H1 (cell line): ENCODE data around the gene FOXF2. TPM values are rescaled to one million over a fixed set of nuclear protein-coding genes. Genes with fewer than 3 reads are reported as not detected.

ENCODE experiments used
- CTCF ChIA-PET: fragments of 300-600 bp; sonication (Branson Sonifier 250); formaldehyde crosslinking; loops from one replicate; lab custom pipeline; 2021; ENCODE audit not compliant: partially characterized antibody; lab: Charles Lee
- POLR2A ChIA-PET: fragments of 300-600 bp; sonication (Branson Sonifier 250); formaldehyde crosslinking; loops from one replicate; lab custom pipeline; 2021; ENCODE audit warnings: inconsistent platforms; ENCODE audit not compliant: partially characterized antibody; lab: Charles Lee
- DNase-seq, 2 experiments: peaks; one replicate each; pipeline versions ENCODE4 v3.0.0 to v3.0.0-alpha.2; 2010 to 2022; ENCODE audit warnings: low spot score in 2 of 2, low read depth in 1 of 2, mixed read lengths in 1 of 2
- FAIRE-seq: peaks from 2 replicates; lab custom pipeline; 2011; peaks lifted over from hg19 to GRCh38; lab: Jason Lieb, UNC
- H2AFZ ChIP-seq: 2 replicates; pipeline ENCODE4 v1.8.1; 2012; ENCODE audit warnings: low read length, inconsistent platforms
- H2AK5ac ChIP-seq: 2 replicates; pipeline ENCODE4 v1.6.1; 2013; ENCODE audit warnings: low read depth, low read length
- H2BK120ac ChIP-seq: replicated peaks from 2 replicates; pipeline ENCODE3; 2013; ENCODE audit warnings: low read depth, low read length, inconsistent platforms
- H2BK12ac ChIP-seq: 2 replicates; pipeline ENCODE4 v1.6.1; 2013; ENCODE audit warnings: low read depth, low read length
- H2BK15ac ChIP-seq: 2 replicates; pipeline ENCODE4 v1.6.1; 2013; ENCODE audit warnings: low read length
- H2BK20ac ChIP-seq: 2 replicates; pipeline ENCODE4 v1.6.1; 2013; ENCODE audit warnings: low read length
- H2BK5ac ChIP-seq: 2 replicates; pipeline ENCODE4 v1.6.1; 2013; ENCODE audit warnings: low read depth, low read length
- H3K14ac ChIP-seq: 2 replicates; pipeline ENCODE4 v1.6.1; 2013; ENCODE audit warnings: inconsistent platforms; ENCODE audit not compliant: insufficient read length
- H3K18ac ChIP-seq: 2 replicates; pipeline ENCODE4 v1.6.1; 2013; ENCODE audit warnings: low read length; ENCODE audit errors: extremely low read depth
- H3K23ac ChIP-seq: 2 replicates; pipeline ENCODE4 v1.6.1; 2013; ENCODE audit warnings: inconsistent platforms; ENCODE audit not compliant: insufficient read length
- H3K23me2 ChIP-seq: 2 replicates; pipeline ENCODE4 v1.6.1; 2013; ENCODE audit warnings: low read depth, low read length
- H3K27ac ChIP-seq: 2 replicates; pipeline ENCODE4 v1.6.1; 2011; ENCODE audit warnings: low read depth, low read length, inconsistent platforms
- H3K27me3 ChIP-seq, 4 experiments: replicated peaks in 1 of 4; 1 replicate in 1 of 4; 2 replicates in 3 of 4; pipeline versions ENCODE4 v1.6.1 to v1.8.1; 2011 to 2013; ENCODE audit warnings: low read length in 3 of 4, mild to moderate bottlenecking in 3 of 4, inconsistent platforms in 2 of 4, mixed read lengths in 2 of 4, moderate library complexity in 1 of 4; ENCODE audit not compliant: control insufficient read depth in 3 of 4, insufficient read depth in 3 of 4; ENCODE audit errors: extremely low read depth in 1 of 4
- H3K36me3 ChIP-seq, 4 experiments: 2 replicates each; pipeline versions ENCODE4 v1.6.1 to v1.8.1; 2011 to 2013; ENCODE audit warnings: mild to moderate bottlenecking in 4 of 4, low read length in 3 of 4, moderate library complexity in 2 of 4, control low read depth in 1 of 4, inconsistent platforms in 1 of 4; ENCODE audit not compliant: insufficient read depth in 4 of 4, control insufficient read depth in 2 of 4
- H3K4ac ChIP-seq: replicated peaks from 2 replicates; pipeline ENCODE3; 2013; ENCODE audit warnings: low read length, low read depth, mixed read lengths, inconsistent platforms; ENCODE audit not compliant: insufficient read length
- H3K4me1 ChIP-seq, 4 experiments: replicated peaks in 1 of 4; 1 replicate in 1 of 4; 2 replicates in 3 of 4; pipeline versions ENCODE4 v1.6.1 to v1.8.1; 2011 to 2013; ENCODE audit warnings: low read length in 3 of 4, inconsistent platforms in 2 of 4, mixed read lengths in 1 of 4; ENCODE audit not compliant: insufficient read depth in 4 of 4, control insufficient read depth in 3 of 4
- H3K4me2 ChIP-seq, 2 experiments: 2 replicates each; pipeline versions ENCODE4 v1.6.1 to v1.8.1; 2011 to 2013; ENCODE audit warnings: low read depth in 2 of 2, low read length in 2 of 2, control low read depth in 1 of 2, inconsistent platforms in 1 of 2, mild to moderate bottlenecking in 1 of 2; ENCODE audit not compliant: insufficient read depth in 1 of 2
- H3K4me3 ChIP-seq, 4 experiments: fragments of 200-600, 300-600 bp in 1 of 4; sonication (generic), shearing (Covaris generic), sonication (Bioruptor Twin) in 1 of 4; 2 replicates each; pipeline versions ENCODE4 v1.5.1 to v1.8.1; 2011 to 2016; ENCODE audit warnings: low read length in 4 of 4, low read depth in 3 of 4, control low read depth in 2 of 4, inconsistent platforms in 2 of 4, mild to moderate bottlenecking in 2 of 4, mixed read lengths in 1 of 4, moderate library complexity in 1 of 4; ENCODE audit not compliant: insufficient read depth in 2 of 4; ENCODE audit errors: extremely low read depth in 1 of 4
- H3K56ac ChIP-seq: replicated peaks from 2 replicates; pipeline ENCODE3; 2013; ENCODE audit warnings: low read depth, mild to moderate bottlenecking, mixed read lengths, low read length, inconsistent platforms; ENCODE audit not compliant: insufficient read length
- H3K79me1 ChIP-seq: 2 replicates; pipeline ENCODE4 v1.6.1; 2013; ENCODE audit warnings: low read depth, low read length, control low read depth
- H3K79me2 ChIP-seq, 2 experiments: 2 replicates each; pipeline versions ENCODE4 v1.6.1 to v1.8.1; 2012 to 2013; ENCODE audit warnings: low read length in 2 of 2, mild to moderate bottlenecking in 2 of 2, inconsistent platforms in 1 of 2; ENCODE audit not compliant: insufficient read depth in 2 of 2, control insufficient read depth in 1 of 2
- H3K9ac ChIP-seq, 4 experiments: replicated peaks in 1 of 4; 1 replicate in 1 of 4; 2 replicates in 3 of 4; pipeline versions ENCODE4 v1.6.1 to v1.8.1; 2011 to 2013; ENCODE audit warnings: low read depth in 3 of 4, low read length in 3 of 4, control low read depth in 2 of 4, mild to moderate bottlenecking in 2 of 4, moderate library complexity in 2 of 4, inconsistent platforms in 1 of 4; ENCODE audit errors: extremely low read depth in 1 of 4
- H3K9me3 ChIP-seq, 2 experiments: 2 replicates each; pipeline versions ENCODE4 v1.6.1 to v1.8.1; 2012 to 2013; ENCODE audit warnings: mild to moderate bottlenecking in 2 of 2, moderate library complexity in 2 of 2, control low read depth in 1 of 2, inconsistent platforms in 1 of 2, low read depth in 1 of 2, low read length in 1 of 2, mixed read lengths in 1 of 2; ENCODE audit not compliant: insufficient read depth in 2 of 2
- H4K20me1 ChIP-seq, 2 experiments: replicated peaks in 1 of 2; 2 replicates each; pipeline versions ENCODE3 to v1.8.1; 2011 to 2013; ENCODE audit warnings: inconsistent platforms in 2 of 2, low read length in 2 of 2, mild to moderate bottlenecking in 1 of 2; ENCODE audit not compliant: insufficient read depth in 2 of 2, control insufficient read depth in 1 of 2
- H4K5ac ChIP-seq: 2 replicates; pipeline ENCODE4 v1.6.1; 2013; ENCODE audit warnings: low read length, low read depth, mixed read lengths, inconsistent platforms; ENCODE audit not compliant: insufficient read length
- H4K8ac ChIP-seq: 2 replicates; pipeline ENCODE4 v1.8.0; 2013; ENCODE audit warnings: mild to moderate bottlenecking, moderate library complexity, low read length, inconsistent platforms; ENCODE audit not compliant: insufficient read depth; ENCODE audit errors: extremely low read depth
- H4K91ac ChIP-seq: replicated peaks from 2 replicates; pipeline ENCODE3; 2013; ENCODE audit warnings: low read length, mixed read lengths, inconsistent platforms; ENCODE audit not compliant: insufficient read length
- ASH2L ChIP-seq: fragments of 200-600, 300-600 bp; sonication (generic); IDR thresholded peaks from one replicate; pipeline ENCODE4 v1.7.1; 2017; ENCODE audit warnings: low read length
- BACH1 ChIP-seq: IDR thresholded peaks from 2 replicates; pipeline ENCODE4 v1.6.1; 2012; ENCODE audit warnings: low read length, improper control_type of control experiment
- E2F6 ChIP-seq: IDR thresholded peaks from 2 replicates; pipeline ENCODE4 v1.6.1; 2012; ENCODE audit warnings: inconsistent platforms
- FOSL1 ChIP-seq: IDR thresholded peaks from 2 replicates; pipeline ENCODE4 v1.6.1; 2011; ENCODE audit warnings: mild to moderate bottlenecking, low read depth, low read length, moderate library complexity; ENCODE audit not compliant: insufficient read depth
- HDAC6 ChIP-seq: IDR thresholded peaks from one replicate; pipeline ENCODE4 v1.7.1; 2012; ENCODE audit warnings: low read depth, mild to moderate bottlenecking, inconsistent platforms, low read length, moderate library complexity
- JUN ChIP-seq: IDR thresholded peaks from 2 replicates; pipeline ENCODE4 v1.6.1; 2011; ENCODE audit warnings: low read depth, mild to moderate bottlenecking, improper control_type of control experiment, low read length
- MAFK ChIP-seq: IDR thresholded peaks from 2 replicates; pipeline ENCODE4 v1.6.1; 2012; ENCODE audit warnings: low read depth, mild to moderate bottlenecking, improper control_type of control experiment, low read length
- POLR2A ChIP-seq, 2 experiments: IDR thresholded peaks; 1 replicate in 1 of 2; 2 replicates in 1 of 2; pipeline ENCODE4 v1.6.1; 2011; ENCODE audit warnings: low read depth in 2 of 2, low read length in 2 of 2, mild to moderate bottlenecking in 2 of 2; ENCODE audit errors: control extremely low read depth in 1 of 2
- POU5F1 ChIP-seq: IDR thresholded peaks from 2 replicates; pipeline ENCODE4 v1.6.1; 2011; ENCODE audit warnings: low read depth, mild to moderate bottlenecking, low read length, moderate library complexity
- RBBP5 ChIP-seq: IDR thresholded peaks from 2 replicates; pipeline ENCODE4 v1.7.1; 2012; ENCODE audit warnings: low read depth, mild to moderate bottlenecking, inconsistent platforms, low read length, moderate library complexity, borderline replicate concordance
- RFX5 ChIP-seq: IDR thresholded peaks from 2 replicates; pipeline ENCODE4 v1.6.1; 2011; ENCODE audit warnings: low read depth, low read length, improper control_type of control experiment, borderline replicate concordance
- SAP30 ChIP-seq: fragments of 300-600 bp; sonication (generic); IDR thresholded peaks from 2 replicates; pipeline ENCODE4 v1.7.1; 2012; ENCODE audit warnings: low read length, moderate library complexity, mild to moderate bottlenecking, inconsistent platforms; ENCODE audit not compliant: insufficient read depth, insufficient replicate concordance
- SP2 ChIP-seq: IDR thresholded peaks from 2 replicates; pipeline ENCODE4 v1.6.1; 2012; ENCODE audit warnings: mild to moderate bottlenecking, low read length, inconsistent platforms
- SP4 ChIP-seq: IDR thresholded peaks from 2 replicates; pipeline ENCODE4 v1.6.1; 2012; ENCODE audit warnings: low read length, inconsistent platforms
- TCF12 ChIP-seq: IDR thresholded peaks from 2 replicates; pipeline ENCODE4 v1.6.1; 2011; ENCODE audit warnings: low read depth, mild to moderate bottlenecking, low read length
- WGBS, 2 experiments: shearing (Covaris generic) in 1 of 2; methylation state at CpG; one replicate each; pipeline versions ENCODE4 v1.1.6 to v1.1.7; 2013 to 2015; ENCODE audit warnings: low lambda C conversion rate in 2 of 2, mixed read lengths in 2 of 2, inconsistent platforms in 1 of 2, low coverage in 1 of 2, missing lambda C conversion rate in 1 of 2; ENCODE audit not compliant: insufficient replicate concordance in 2 of 2, insufficient coverage in 1 of 2, insufficient read length in 1 of 2; ENCODE audit errors: extremely low coverage in 1 of 2, missing lambda C conversion rate in 1 of 2; 5-methylcytosine and 5-hydroxymethylcytosine counted together
- polyA plus RNA-seq, 7 experiments: library from polyadenylated mRNA; depleted of rRNA in 3 of 7; stranded (reverse) in 5 of 7; unstranded in 2 of 7; fragments of >200 nt in 5 of 7; fragments of 200-250 nt in 2 of 7; gene quantifications; 1 replicate in 5 of 7; 2 replicates in 1 of 7; 4 replicates in 1 of 7; pipeline versions ENCODE4 v1.2.1 to v1.2.3, GENCODE V29; 2011 to 2013; ENCODE audit warnings: missing spikeins in 2 of 7, mixed read lengths in 2 of 7
- total RNA-seq: library from RNA; stranded (reverse); fragmentation: NEBNext Ultra II Directional; extraction: Animal tissue kit (Norgen Biotek cat#: 25700); gene quantifications from 2 replicates; pipeline ENCODE4 v1.2.1, GENCODE V29; 2021

Gene FOXF2
- total and polyA plus RNA-seq, 2 of the 8 experiments (the other 6 are each of a cell fraction or from before 2014, with no cell fraction given), result 0.05 TPM; not detected in 1

DNA sequence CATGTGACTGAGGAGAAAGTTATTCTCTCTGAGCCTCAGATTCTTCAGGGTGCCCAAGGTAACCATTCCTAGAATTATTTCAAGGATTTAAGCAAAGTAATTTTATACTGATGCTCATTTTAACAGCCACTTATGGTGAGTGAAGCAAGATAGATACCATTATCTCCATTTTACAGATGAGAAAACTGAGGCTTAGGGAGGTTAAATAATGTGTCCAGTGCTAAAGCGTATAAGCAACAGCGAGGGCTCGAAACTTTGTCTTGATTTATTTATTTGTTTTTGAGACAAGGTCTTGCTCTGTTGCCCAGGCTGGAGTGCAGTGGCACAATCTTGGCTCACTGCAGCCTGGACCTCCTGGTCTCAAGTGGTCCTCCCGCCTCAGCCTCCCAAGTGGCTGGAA is 53.6 kb downstream of the FOXF2 start:
- no peak overlapping the region for H4K8ac ChIP-seq
- no peak overlapping the region for H3K9ac ChIP-seq
- H3K18ac ChIP-seq, result no peak overlapping the region
- H3K23ac ChIP-seq, result no peak overlapping the region
- H3K23me2 ChIP-seq, result no peaks in the 10 kb centered on the region
- H3K79me1 ChIP-seq, result no peaks in the 10 kb centered on the region
- peaks cover 0 to 3% (median 1%) of the 10 kb centered on the region in 4 experiments; a peak in 3 of 7 replicates for H3K4me1 ChIP-seq
- H2AK5ac ChIP-seq, result no peak overlapping the region
- ChIA-PET POLR2A (no interaction called here), CTCF (interaction anchor here (1.0 kb wide), 1 partner anchor 31 kb away, joined by 3 read pairs; no protein-coding TSS in a partner anchor)
- H3K56ac ChIP-seq, result no peak overlapping the region
- H3K14ac ChIP-seq, result no peak overlapping the region
- no peak overlapping the region for H3K4ac ChIP-seq
- H2BK15ac ChIP-seq, result no peak overlapping the region
- no peaks in the 10 kb centered on the region for H3K79me2 ChIP-seq
- no peaks in the 10 kb centered on the region for H3K36me3 ChIP-seq
- H3K27me3 ChIP-seq, result no peaks in the 10 kb centered on the region; a peak in 1 of 7 replicates
- no peak overlapping the region for H3K27ac ChIP-seq
- no peak overlapping the region for H2BK20ac ChIP-seq
- FAIRE-seq (no peak), DNase-seq (no peak)
- 62% methylated on average over 4 of the region's 4 CpGs; no CpG with 5 or more reads in 1 of the 2 experiments for WGBS, 2 experiments
- no peaks in the 10 kb centered on the region for H4K20me1 ChIP-seq
- H2BK5ac ChIP-seq, result no peak overlapping the region
- H4K91ac ChIP-seq, result no peak overlapping the region
- no peak overlapping the region for H3K4me3 ChIP-seq
- H4K5ac ChIP-seq, result no peak overlapping the region
- 0 out of 4 replicates have a peak, but pooled peaks cover 0 to 5% of the 10 kb centered on the region in 2 experiments for H3K9me3 ChIP-seq
- no peak overlapping the region for H2AFZ ChIP-seq
- H2BK12ac ChIP-seq, result no peak overlapping the region
- no peak overlapping the region for H3K4me2 ChIP-seq
- H2BK120ac ChIP-seq, result no peak overlapping the region
- no peak for TF ChIP-seq SP2
- no peak for TF ChIP-seq MAFK
- no peak for TF ChIP-seq ASH2L
- no peak for TF ChIP-seq E2F6
- no peak for TF ChIP-seq POLR2A (IDR thresholded peaks at IDR 0.05; ENCODE audit: control extremely low read depth in 1 of 2, low read depth in 2 of 2, low read length in 2 of 2)
- no peak for TF ChIP-seq JUN
- no peak for TF ChIP-seq BACH1
- no peak for TF ChIP-seq RBBP5
- TF ChIP-seq HDAC6, result no peak
- TF ChIP-seq SAP30, result no peak
- no peak for TF ChIP-seq TCF12
- no peak for TF ChIP-seq FOSL1
- no peak for TF ChIP-seq SP4
- TF ChIP-seq POU5F1, result no peak
- no peak for TF ChIP-seq RFX5
